Measurements from ENCODE around the gene PEX14.

PEX14 gene

GRCh38 chr1:10652626-10653025 lies 177.9 kb downstream of the PEX14 start:
- no peak for DNase-seq

- no peak for DNase-seq
Observed at GRCh38 chr1:10653370-10654125, 178.8 kb downstream of the PEX14 start.

GRCh38 chr1:10655002-10655401 lies 180.3 kb downstream of the PEX14 start:
- DNase-seq, result no peak

- DNase-seq, result no peak
Observed at GRCh38 chr1:10656431-10656830, 181.7 kb downstream of the PEX14 start.

- DNase-seq, result no peak
Observed at GRCh38 chr1:10657088-10657847, 182.5 kb downstream of the PEX14 start.

DNA sequence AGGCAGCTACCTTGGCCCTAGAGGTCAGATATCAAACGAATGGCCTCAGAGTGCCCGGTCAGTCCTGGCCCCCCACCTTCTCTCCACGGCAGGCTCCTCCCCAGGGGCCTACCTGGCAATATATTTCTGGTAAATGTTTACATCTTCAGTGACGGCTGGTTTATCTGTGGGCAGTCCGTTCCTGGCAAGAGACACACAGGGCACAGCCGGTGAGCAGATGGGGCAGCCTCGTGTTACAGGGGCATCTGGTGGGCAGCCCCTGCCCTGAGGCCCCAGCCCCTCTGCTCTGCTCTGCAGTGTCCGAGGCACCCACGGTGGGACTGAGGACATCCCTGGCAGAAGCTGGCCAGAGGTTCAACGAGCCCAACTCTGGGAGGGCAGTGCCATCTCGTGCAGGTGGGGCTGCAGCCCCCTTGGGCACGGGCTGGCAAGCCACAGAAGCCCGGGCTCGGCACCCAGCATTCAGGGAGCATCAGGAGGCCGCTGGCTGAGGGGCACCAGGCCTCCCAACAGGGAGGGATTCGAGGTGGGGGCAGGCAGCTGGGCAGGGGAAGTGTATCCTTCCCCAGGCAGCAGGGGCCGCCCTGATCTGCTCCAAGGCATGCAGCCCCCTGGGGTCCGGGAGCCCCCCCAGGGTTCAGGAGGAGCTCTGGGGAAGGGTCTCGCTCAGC lies 183.8 kb downstream of the PEX14 start:
- no peak for DNase-seq

GRCh38 chr1:10659218-10659617 lies 184.5 kb downstream of the PEX14 start:
- DNase-seq, result no peak

GRCh38 chr1:10659646-10660540 lies 185.1 kb downstream of the PEX14 start:
- no peak for DNase-seq

GRCh38 chr1:10661453-10661852 lies 186.7 kb downstream of the PEX14 start:
- no peak for DNase-seq

GRCh38 chr1:10662090-10662688 lies 187.4 kb downstream of the PEX14 start:
- no peak for DNase-seq

- DNase-seq, result no peak
Observed at GRCh38 chr1:10662824-10663677, 188.3 kb downstream of the PEX14 start.

DNA sequence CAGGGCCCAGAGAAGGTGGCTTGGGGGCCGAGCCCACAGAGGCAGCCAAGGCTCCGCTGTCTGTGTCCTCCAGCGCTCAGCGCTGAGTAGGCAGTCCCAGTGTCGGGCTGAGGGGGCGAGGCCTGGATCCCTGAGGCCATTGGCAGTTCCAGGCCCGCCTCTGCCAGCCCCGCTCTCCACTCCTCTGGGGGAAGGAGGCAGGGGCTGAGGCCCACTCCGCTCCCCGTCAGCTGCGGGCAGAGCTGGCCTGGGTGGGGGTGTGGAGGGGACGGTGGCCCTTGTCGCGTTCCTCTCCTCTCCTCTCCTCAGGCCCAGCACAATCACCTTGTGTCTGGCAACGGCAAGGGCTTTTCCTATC lies 188.9 kb downstream of the PEX14 start:
- DNase-seq, result no peak

GRCh38 chr1:10664251-10664650 lies 189.5 kb downstream of the PEX14 start:
- DNase-seq, result no peak

DNA sequence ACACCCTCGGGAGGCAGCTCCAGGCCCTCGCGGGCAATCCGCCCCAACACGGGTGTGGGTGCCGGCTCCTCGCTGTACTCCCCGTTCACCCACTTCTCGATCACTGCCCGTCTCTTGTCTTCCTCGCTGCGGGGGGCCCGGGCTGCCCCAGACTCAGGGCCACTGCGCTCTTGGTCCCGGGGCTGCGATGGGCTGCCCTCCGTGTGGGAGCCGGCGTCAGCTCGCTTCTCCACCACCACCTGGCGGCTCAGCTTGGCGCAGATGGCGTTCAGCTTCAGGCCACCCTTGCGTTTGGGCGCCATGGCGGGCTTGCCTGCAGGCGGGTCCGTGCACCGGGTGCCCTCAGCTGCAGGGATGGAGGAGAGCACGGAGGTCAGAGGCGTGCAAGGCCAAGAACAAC lies 190.5 kb downstream of the PEX14 start:
- no peak for DNase-seq

DNA sequence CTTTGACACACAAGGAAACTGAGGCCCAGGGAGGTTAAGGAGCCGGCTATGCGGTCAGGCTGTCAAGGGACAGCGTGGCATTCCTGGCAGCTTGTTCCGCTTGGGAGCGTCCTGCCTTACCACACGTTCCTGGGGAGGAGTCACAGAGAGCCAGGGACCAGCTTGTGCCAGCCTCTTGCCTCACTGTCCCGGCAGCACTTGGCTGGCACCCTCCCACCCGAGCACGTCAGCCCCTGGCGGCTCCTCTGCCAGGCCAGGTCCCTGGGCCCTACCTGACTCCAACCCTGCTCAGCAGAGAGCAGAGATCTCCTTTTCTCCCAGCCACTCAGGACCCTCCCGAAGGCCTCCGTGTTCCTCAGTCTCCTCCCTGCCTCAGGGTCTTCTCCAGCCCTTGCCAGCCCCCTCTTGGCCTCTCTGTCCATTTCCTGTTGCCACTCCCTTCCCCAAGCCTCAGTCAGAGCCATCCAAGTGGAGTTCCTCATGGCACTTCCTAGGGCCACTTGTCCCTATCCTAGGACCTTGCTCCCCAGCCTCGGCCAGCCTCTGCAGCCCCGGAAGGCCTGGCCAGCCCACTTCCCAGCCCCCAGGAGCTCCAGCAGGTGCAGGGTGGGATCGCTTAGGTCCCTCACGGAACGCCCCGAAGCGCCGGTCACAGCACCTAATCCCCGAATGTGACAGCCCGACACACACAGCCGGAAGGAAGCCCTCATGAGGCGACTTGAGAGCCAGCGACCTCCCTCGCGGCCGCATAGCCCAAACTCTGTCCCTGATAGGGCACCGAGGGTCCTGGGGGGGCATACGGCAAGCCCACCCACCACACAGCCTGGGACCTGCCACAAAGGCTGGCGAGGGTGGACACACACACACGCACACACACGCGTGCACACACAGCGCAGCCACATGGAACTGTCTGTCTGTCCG lies 191.4 kb downstream of the PEX14 start:
- DNase-seq, result no peak

DNA sequence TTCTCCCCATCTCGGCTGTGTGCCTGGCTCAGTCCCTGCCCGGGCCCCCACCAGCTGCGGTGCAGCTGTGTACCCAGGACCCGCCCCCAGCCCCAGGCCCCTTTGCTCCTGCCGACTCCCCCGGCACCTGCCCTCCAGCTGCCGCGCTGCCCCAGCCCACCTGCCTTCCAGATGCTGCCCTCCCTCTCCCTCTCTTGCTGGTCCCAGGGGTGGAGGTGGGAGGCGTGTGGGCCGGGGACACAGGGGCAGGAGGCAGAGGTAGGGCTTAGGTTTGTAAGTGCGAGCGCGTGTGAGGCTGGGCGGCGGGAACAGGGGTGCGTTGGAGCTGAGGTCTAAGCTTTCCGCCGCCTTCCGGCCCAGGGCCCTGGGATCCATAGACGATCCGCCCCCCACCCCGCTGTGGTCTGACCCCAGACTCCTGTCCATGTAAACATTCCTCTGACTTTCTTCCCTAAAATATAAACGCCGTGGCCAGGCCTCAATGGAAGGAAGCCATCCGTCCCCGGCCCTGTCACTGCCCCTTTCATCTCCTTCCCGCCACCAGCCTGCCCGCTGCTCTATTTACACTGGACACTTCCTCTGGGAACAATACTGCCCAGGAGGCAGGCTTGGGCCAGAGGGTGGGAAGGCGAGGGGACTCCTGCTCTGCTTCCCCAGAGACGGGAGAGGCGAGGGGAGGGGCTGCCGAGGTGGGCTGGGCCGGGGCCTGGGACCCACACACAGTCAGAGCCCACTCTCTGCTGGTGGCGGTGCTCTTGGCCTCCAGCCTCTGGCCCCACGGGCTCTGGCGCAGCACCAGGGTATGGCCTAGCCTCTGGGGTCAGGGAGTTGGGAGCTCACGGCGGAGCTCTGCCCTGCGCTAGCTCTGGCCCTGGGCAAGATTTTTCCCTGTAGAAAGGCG lies 193.4 kb downstream of the PEX14 start:
- DNase-seq, result no peak

- DNase-seq, result no peak
Observed at GRCh38 chr1:10669570-10669969, 194.8 kb downstream of the PEX14 start.

- no peak for DNase-seq
Observed at GRCh38 chr1:10670190-10670589, 195.4 kb downstream of the PEX14 start.

DNA sequence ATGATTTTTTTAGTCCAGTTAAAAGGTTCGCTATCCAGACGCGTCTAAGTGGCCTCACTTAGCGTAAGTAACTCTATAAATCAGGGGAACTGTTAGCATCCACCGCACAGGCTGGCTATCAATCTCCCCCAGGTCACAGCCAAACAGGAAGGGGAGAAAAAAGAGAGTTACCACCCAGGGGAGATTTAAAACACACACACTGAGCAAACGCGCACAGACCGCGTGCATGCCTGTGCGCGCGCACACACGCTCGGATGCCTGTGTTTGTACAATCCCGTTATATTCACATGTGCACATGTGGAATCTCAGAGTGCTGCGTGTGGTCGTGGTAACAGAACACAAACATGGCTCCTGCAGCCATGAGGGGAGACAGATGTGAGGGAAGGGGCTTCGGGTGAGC lies 196.3 kb downstream of the PEX14 start:
- DNase-seq, result no peak
